ENCODE data around the gene TMEM117. TPM values are rescaled to one million over a fixed set of nuclear protein-coding genes. Genes with fewer than 3 reads are reported as not detected.

Gene TMEM117
- polyA plus RNA-seq, 1 donor (not counting 4 experiments of a cell fraction or from before 2014, with no cell fraction given), result 8.5 TPM

DNA sequence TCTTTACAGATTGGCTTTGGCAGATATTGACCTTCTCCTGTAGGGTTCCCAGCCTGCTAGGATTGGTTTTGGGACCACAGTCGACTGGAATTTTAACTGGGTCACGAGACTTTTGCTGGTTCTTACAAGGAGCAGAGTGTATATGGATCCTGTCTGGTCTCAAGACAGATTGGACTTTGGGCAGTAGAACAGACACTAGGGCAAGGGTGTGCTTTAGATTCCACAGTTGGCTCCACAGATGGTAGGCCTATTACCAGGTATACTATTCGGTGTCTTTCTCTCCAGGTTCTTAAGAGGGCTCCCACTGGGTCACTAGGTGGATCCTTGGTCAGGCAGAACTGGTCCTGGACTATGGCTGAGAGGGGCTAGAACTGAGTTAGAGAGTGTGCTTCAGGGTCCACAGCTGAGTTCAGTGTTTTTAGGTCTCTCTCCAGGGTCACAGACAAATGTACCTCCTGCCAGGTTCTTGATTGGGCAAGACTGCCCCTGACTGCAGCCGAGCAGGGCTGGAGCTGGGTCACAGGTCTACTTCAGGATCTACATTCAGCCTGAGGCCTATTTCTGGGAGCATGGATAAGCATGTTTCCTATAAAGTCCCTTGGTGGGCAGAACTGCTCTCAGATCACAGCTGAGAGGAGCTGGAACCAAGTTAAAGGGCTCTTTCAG is 460.2 kb downstream of the TMEM117 start:
- TF ChIP-seq CTCF (optimal IDR thresholded peaks at IDR 0.05 in 1 of 3, IDR thresholded peaks at IDR 0.05 in 1 of 3, conservative IDR thresholded peaks at IDR 0.05 in 1 of 3; ENCODE audit: extremely low read depth in 1 of 3, insufficient read depth in 2 of 3, low read length in 3 of 3) (no peak), EZH2 (IDR thresholded peaks at IDR 0.05; ENCODE audit: low read length) (no peak)
- DNase-seq (ENCODE audit: low read depth, low spot score), result no peak
- FAIRE-seq, result no peak
- Histone ChIP-seq H3K9me3 (ENCODE audit: control insufficient read depth, low read depth, low read length) (no peaks in the 10 kb centered on the region), H3K36me3 (ENCODE audit: control insufficient read depth in 2 of 2, extremely low read depth in 1 of 2, insufficient read depth in 2 of 2, low read length in 2 of 2) (no peaks in the 10 kb centered on the region), H2AFZ (ENCODE audit: control insufficient read depth, low read length) (no peak overlapping the region), H3K27me3 (ENCODE audit: control insufficient read depth, extremely low read depth, insufficient read depth, low read length) (no peaks in the 10 kb centered on the region), H3K9me1 (ENCODE audit: control insufficient read depth, extremely low read depth, insufficient read depth, low read length) (no peaks in the 10 kb centered on the region), H3K4me1 (ENCODE audit: control insufficient read depth, extremely low read depth, insufficient read depth, low read length) (no peaks in the 10 kb centered on the region), H3K4me3 (ENCODE audit: control insufficient read depth in 2 of 3, extremely low read depth in 1 of 3, insufficient read depth in 2 of 3, low read depth in 1 of 3, low read length in 3 of 3) (no peak overlapping the region), H3K27ac (ENCODE audit: control insufficient read depth, insufficient read depth, low read length) (no peak overlapping the region), H4K20me1 (ENCODE audit: control insufficient read depth, extremely low read depth, insufficient read depth, low read length) (no peaks in the 10 kb centered on the region), H3K79me2 (ENCODE audit: control insufficient read depth, insufficient read depth, low read length) (no peaks in the 10 kb centered on the region), H3K4me2 (ENCODE audit: control insufficient read depth, extremely low read depth, insufficient read depth, low read depth, low read length) (no peak overlapping the region), H3K9ac (ENCODE audit: control insufficient read depth, extremely low read depth, insufficient read depth, low read length) (no peak overlapping the region)
- dilution Hi-C loops (cut with MboI; ENCODE audit: extremely low pct_ligation_motif_present, low sequenced_read_pairs), result no loop called here

GRCh38 chr12:44296624-44297197 is 460.8 kb downstream of the TMEM117 start:
- no peak overlapping the region for H3K27ac ChIP-seq (ENCODE audit: control insufficient read depth, insufficient read depth, low read length)
- H3K36me3 ChIP-seq (ENCODE audit: control insufficient read depth in 2 of 2, extremely low read depth in 1 of 2, insufficient read depth in 2 of 2, low read length in 2 of 2), result no peaks in the 10 kb centered on the region
- no peaks in the 10 kb centered on the region for H3K27me3 ChIP-seq (ENCODE audit: control insufficient read depth, extremely low read depth, insufficient read depth, low read length)
- H4K20me1 ChIP-seq (ENCODE audit: control insufficient read depth, extremely low read depth, insufficient read depth, low read length), result no peaks in the 10 kb centered on the region
- DNase-seq (ENCODE audit: low read depth, low spot score), result no peak
- dilution Hi-C loops (cut with MboI; ENCODE audit: extremely low pct_ligation_motif_present, low sequenced_read_pairs), result no loop called here
- H3K9me3 ChIP-seq (ENCODE audit: control insufficient read depth, low read depth, low read length), result no peaks in the 10 kb centered on the region
- no peaks in the 10 kb centered on the region for H3K4me1 ChIP-seq (ENCODE audit: control insufficient read depth, extremely low read depth, insufficient read depth, low read length)
- H3K4me2 ChIP-seq (ENCODE audit: control insufficient read depth, extremely low read depth, insufficient read depth, low read depth, low read length), result no peak overlapping the region
- no peak overlapping the region for H3K9ac ChIP-seq (ENCODE audit: control insufficient read depth, extremely low read depth, insufficient read depth, low read length)
- H3K79me2 ChIP-seq (ENCODE audit: control insufficient read depth, insufficient read depth, low read length), result no peaks in the 10 kb centered on the region
- TF ChIP-seq EZH2 (IDR thresholded peaks at IDR 0.05; ENCODE audit: low read length) (no peak), CTCF (optimal IDR thresholded peaks at IDR 0.05 in 1 of 3, IDR thresholded peaks at IDR 0.05 in 1 of 3, conservative IDR thresholded peaks at IDR 0.05 in 1 of 3; ENCODE audit: extremely low read depth in 1 of 3, insufficient read depth in 2 of 3, low read length in 3 of 3) (no peak)
- FAIRE-seq, result no peak
- no peaks in the 10 kb centered on the region for H3K9me1 ChIP-seq (ENCODE audit: control insufficient read depth, extremely low read depth, insufficient read depth, low read length)
- no peak overlapping the region for H3K4me3 ChIP-seq (ENCODE audit: control insufficient read depth in 2 of 3, extremely low read depth in 1 of 3, insufficient read depth in 2 of 3, low read depth in 1 of 3, low read length in 3 of 3)
- no peak overlapping the region for H2AFZ ChIP-seq (ENCODE audit: control insufficient read depth, low read length)

All from keratinocyte (primary cell).